GM19452 (cell line): ENCODE measurements around the gene CILP.

ENCODE experiments used
- ATAC-seq: cut with Tn5 transposase; IDR thresholded peaks from one replicate; pipeline ENCODE4 v1.9.1; 2021; ENCODE audit not compliant: unreplicated experiment

Gene CILP

GRCh38 chr15:65163041-65163440 lies 48.2 kb downstream of the CILP start:
- ATAC-seq = no peak

GRCh38 chr15:65156692-65157091 lies 54.6 kb downstream of the CILP start:
- ATAC-seq = no peak

DNA sequence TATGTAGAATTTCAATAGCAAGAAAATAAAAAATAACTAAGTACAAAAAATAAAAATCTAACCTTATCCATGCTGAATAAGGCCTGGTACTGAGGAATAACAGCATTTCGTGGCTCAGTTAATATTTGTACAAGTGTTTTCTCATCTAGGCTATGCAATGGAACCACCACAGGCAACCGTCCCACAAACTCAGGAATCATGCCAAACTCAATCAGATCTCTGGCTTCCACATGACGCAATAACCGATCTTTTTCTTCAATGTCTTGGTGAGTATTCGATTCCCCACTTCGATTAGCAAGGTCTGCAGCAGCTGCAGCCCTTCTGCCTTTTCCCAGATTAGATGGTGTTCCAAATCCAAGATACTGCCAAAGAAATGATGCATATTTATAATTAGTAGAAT lies 56.6 kb downstream of the CILP start:
- no peak for ATAC-seq

GRCh38 chr15:65147902-65148301 lies 63.4 kb downstream of the CILP start:
- no peak for ATAC-seq

DNA sequence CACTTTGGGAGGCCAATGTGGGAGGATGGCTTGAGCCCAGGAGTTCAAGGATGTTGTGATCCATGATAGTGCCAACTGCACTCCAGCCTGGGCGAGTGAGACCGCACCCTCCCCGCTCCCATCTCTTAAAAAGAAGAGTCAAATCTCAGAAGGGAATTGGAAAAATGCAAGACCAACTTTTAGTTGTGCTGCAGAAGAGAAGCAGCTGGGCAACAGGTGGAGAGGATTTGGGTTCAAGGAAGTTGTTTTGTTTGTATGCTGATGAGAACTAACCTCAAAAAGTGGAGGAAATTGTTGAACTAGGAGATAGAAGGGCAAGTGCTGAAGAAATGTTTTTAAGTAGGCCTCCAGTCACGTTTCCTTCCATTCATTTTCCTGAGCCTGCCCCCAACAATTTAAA lies 64.8 kb downstream of the CILP start:
- ATAC-seq = no peak
